RWPE1 (cell line): Measurements from ENCODE around the gene SNRPA1.
A peak's percentile ranks its signal among the peaks of the same experiment; 100 is the strongest.

Source experiments
- CTCF ChIA-PET: fragments of 350-600 bp; sonication (Branson Sonifier 250); formaldehyde crosslinking; extraction: SDS; loops from one replicate; lab custom pipeline; 2021; lab: Yijun Ruan, JAX
- POLR2A ChIA-PET: fragments of 400-600 bp; formaldehyde crosslinking; extraction: SDS; loops from one replicate; lab custom pipeline; 2020; ENCODE audit warnings: antibody characterized with exemption; ENCODE audit not compliant: low non-redundant PET; lab: Yijun Ruan, JAX
- DNase-seq: peaks from one replicate; pipeline ENCODE4 v3.0.0; 2012; ENCODE audit warnings: low spot score
- H3K27ac ChIP-seq: fragments of 450-650 bp; 2 replicates; pipeline ENCODE4 v1.5.1; 2017
- CTCF ChIP-seq: fragments of 450-650 bp; conservative IDR thresholded peaks from 2 replicates; pipeline ENCODE4 v1.5.1; 2017; ENCODE audit warnings: low read depth, mild to moderate bottlenecking

SNRPA1 gene

GRCh38 chr15:101244889-101245668 lies 50.0 kb downstream of the SNRPA1 start:
- POLR2A ChIA-PET: no interaction called here

GRCh38 chr15:101244036-101244781 lies 50.8 kb downstream of the SNRPA1 start:
- no peak for TF ChIP-seq CTCF
- ChIA-PET CTCF (interaction anchor here (0.7 kb wide), 1 partner anchor 41 kb away, joined by 3 read pairs; no protein-coding TSS in a partner anchor), POLR2A (no interaction called here)
- peak overlapping the region; percentile 76 for H3K27ac ChIP-seq
- no peak for DNase-seq

More at GRCh38 chr15:101244889-101245668, 50.0 kb downstream of the SNRPA1 start:
- TF ChIP-seq CTCF: no peak
- H3K27ac ChIP-seq: peak overlapping the region; percentile 54
- DNase-seq: no peak
- CTCF ChIA-PET: no interaction called here

GRCh38 chr15:101243420-101243819 lies 51.6 kb downstream of the SNRPA1 start:
- ChIA-PET POLR2A (no interaction called here), CTCF (interaction anchor here (0.6 kb wide), 1 partner anchor 406 kb away, joined by 3 read pairs; no protein-coding TSS in a partner anchor)
- peak overlapping the region; percentile 76 for H3K27ac ChIP-seq
- no peak for TF ChIP-seq CTCF
- DNase-seq: no peak

- TF ChIP-seq CTCF: no peak
- H3K27ac ChIP-seq: peak overlapping the region; percentile 76
- CTCF ChIA-PET: interaction anchor here (0.6 kb wide), 1 partner anchor 406 kb away, joined by 3 read pairs; no protein-coding TSS in a partner anchor
- DNase-seq: no peak
- POLR2A ChIA-PET: no interaction called here
These were observed 52.1 kb downstream of the SNRPA1 start for GRCh38 chr15:101242999-101243336.

- peak overlapping the region; percentile 76 for H3K27ac ChIP-seq
- peak; percentile 73 for DNase-seq
- ChIA-PET POLR2A (no interaction called here), CTCF (interaction anchor here (0.6 kb wide), 1 partner anchor 405 kb away, joined by 3 read pairs; no protein-coding TSS in a partner anchor)
- TF ChIP-seq CTCF: no peak
These were observed 52.7 kb downstream of the SNRPA1 start for GRCh38 chr15:101242160-101242998.

GRCh38 chr15:101240358-101240757 lies 54.7 kb downstream of the SNRPA1 start:
- CTCF ChIA-PET: no interaction called here
- TF ChIP-seq CTCF: no peak
- no peak overlapping the region for H3K27ac ChIP-seq
- DNase-seq: no peak
- POLR2A ChIA-PET: no interaction called here
